TTC549 (cell line): ENCODE measurements around the gene FAM3B.
A peak's percentile ranks its signal among the peaks of the same experiment; 100 is the strongest.
"Not testable (repeated sequence)": the region's sequence is repeated elsewhere in the genome, so short reads cannot be mapped to it uniquely, and the experiment has no call there.

Experiments used
- FAIRE-seq: peaks from 2 replicates; lab custom pipeline; 2012; peaks lifted over from hg19 to GRCh38; lab: Jason Lieb, UNC

The FAM3B gene, protein sequence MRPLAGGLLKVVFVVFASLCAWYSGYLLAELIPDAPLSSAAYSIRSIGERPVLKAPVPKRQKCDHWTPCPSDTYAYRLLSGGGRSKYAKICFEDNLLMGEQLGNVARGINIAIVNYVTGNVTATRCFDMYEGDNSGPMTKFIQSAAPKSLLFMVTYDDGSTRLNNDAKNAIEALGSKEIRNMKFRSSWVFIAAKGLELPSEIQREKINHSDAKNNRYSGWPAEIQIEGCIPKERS

DNA sequence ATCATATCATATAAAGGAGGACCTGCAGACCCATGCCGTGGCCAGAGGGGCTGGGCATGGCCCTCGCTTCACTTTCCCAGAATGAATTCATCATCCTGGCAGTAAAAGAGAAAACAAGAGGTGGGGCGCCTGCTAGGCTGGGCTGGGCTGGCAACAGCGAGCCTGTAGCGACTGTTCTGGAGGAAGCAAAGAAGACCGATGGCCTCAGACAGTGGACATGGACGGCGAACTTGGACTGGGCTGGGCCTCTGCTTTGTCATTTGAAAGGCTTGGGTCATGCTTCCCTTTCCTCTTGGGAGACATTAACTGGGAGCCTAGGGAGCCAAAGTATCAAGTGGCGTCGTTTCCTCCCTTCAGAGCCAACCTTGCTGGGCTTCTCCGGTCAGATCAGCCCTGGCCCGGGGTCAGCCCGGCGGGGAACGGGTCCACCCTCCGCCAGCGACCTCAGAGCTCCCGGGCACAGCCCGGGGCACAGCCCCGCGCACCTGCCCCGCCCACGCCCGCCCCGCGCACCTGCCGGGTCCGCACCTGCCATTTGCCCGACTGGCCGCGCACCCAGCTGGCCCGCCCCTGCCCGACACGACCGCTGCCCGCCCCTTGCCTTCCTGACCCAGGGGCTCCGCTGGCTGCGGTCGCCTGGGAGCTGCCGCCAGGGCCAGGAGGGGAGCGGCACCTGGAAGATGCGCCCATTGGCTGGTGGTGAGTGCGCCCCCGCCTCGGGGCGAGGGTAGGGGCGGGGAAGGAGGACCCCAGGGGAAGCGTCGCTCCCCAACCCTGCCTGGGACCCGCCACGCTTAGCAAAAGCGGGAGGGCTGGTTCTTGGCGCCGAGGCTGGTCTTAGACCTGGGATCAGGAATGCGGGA is at the start of gene FAM3B:
FAM3B (plus strand) TSS at position 602 of the 863 bp plus-strand sequence; CDS start at position 681, 79 bp downstream.
- no peak for FAIRE-seq

DNA sequence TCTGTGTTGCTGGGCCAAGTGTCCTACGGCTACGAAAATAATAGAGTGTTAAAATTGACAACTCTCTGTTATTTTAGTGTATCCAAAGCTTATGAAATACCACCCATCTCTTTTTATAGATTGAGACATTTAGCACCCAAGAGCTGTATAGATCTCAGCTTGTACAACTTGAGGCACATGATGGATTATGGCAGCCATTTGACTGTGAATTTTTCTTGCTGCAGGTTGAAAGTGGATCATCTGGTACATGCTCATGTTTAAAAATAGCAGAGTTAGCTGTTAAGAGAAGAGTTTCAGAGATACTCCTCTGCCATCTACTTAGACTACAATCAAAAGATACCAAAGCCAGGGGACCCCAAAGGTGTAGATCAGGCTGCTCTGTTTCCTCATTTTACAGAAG is 49.3 kb upstream of the FAM3B start:
- FAIRE-seq = no peak

DNA sequence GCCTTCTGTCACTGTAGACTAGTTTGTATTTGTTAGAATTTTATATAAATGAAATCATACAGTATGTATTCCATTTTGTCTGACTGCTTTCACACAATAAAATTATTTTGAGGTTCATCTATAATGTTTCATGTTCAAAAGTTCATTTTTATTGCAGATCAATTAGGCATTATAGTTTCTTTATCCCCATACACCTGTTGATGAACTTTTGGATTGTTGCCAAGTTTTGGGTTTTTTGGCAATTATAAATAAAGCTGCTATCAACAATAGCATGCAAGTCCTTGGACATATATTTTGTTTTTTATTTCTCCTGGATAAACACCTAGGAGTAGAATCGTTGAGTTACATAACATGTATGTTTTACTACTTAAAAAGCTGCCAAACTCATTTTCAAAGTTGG is 47.1 kb upstream of the FAM3B start:
- no peak for FAIRE-seq

DNA sequence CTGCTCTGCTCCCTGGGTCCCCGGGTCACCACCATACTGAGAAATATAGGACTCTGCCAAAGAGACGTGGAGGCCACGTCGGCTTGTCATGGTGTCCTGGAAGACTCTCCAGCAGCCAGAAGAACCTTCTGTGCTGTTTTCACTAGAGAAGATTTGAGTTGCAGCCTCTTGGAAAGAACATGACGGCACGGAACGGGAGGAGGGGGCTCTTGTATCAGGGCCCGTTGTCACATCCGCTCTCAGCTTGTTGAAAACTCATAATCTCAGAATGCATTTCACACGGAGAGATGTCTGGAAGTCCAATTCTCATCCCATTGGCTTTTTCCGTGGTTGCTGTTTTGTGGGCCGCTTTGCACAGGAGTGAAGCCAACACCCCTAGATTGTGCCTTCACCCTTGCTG is 39.4 kb upstream of the FAM3B start:
- FAIRE-seq = no peak

DNA sequence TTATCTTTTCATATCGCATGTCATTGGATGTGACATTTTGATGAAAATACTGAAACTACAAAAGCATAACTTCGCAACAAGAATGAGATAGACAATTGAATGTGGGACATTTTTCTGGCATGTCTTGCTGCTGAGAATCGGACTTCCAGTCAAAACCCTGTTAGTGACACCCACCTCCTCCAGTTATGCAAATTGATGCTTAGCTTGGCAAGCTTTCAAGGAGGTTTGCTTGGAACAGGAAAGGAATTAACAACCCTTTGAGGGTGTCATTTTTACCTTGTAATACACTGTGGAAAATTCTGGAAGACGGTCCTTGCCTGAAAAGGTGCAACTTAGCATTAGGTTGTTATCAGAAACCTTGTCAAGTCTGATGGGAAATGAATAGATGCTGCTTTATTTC is 38.8 kb upstream of the FAM3B start:
- FAIRE-seq = no peak

GRCh38 chr21:41280115-41280919 is 36.3 kb upstream of the FAM3B start:
- FAIRE-seq = no peak

GRCh38 chr21:41282412-41282811 is 34.2 kb upstream of the FAM3B start:
- FAIRE-seq = no peak

GRCh38 chr21:41283211-41283818 is 33.3 kb upstream of the FAM3B start:
- FAIRE-seq = peak; percentile 91

DNA sequence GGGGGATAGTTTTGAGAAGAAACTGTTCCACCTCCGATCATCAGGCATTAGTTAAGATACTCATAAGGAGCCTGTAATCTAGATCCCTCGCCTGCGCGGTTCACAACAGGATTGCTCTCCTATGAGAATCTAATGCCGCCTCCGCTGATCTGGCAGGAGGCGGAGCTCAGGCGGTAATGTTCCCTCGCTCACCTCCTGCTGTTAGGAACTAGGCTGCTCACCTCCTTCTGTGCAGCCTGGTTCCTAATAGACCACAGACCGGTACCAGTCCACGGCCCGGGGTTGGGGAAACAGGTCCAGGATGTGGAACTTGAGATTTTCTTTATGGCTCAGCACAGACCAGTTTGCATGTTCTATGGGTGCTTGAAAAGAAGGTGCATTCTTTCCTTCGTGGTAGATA is 27.2 kb upstream of the FAM3B start:
- no peak for FAIRE-seq

- FAIRE-seq = no peak
These were observed 26.3 kb upstream of the FAM3B start for GRCh38 chr21:41290106-41290799.

DNA sequence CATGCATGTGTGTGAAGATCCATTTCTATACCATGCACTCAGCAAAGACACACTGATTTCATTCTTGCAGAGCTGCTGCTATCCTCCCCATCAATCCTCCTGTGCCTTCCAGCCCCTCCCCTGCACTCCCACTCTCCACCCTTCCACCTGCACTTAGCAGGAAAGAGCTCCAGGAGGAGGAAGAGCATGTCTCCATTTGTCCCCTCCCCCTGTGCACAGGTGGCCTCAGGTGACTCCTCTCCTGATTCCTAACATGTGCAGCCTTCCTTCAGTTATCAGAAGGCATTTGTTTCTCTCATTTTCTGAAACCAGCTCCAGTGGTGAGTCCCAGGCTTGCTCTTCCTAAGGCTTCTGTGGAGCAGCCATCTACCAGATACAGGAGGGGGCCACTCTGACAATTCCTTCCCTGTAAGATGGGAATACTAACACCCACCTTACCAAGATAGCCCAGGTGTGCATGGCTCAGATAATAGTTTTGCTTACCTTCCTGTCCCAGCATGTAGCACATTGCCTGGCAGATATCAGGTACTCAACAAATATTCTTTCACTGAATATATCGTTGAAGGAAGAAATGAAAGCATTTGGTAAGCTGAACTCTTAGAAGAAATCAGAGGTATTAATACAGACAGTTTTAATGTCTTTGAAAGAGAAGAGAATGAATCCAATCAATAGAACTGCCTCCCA is 21.9 kb upstream of the FAM3B start:
- no peak for FAIRE-seq

GRCh38 chr21:41295721-41296254 is 20.8 kb upstream of the FAM3B start:
- FAIRE-seq = no peak

- FAIRE-seq = no peak
These were observed 13.6 kb upstream of the FAM3B start for GRCh38 chr21:41302976-41303375.

DNA sequence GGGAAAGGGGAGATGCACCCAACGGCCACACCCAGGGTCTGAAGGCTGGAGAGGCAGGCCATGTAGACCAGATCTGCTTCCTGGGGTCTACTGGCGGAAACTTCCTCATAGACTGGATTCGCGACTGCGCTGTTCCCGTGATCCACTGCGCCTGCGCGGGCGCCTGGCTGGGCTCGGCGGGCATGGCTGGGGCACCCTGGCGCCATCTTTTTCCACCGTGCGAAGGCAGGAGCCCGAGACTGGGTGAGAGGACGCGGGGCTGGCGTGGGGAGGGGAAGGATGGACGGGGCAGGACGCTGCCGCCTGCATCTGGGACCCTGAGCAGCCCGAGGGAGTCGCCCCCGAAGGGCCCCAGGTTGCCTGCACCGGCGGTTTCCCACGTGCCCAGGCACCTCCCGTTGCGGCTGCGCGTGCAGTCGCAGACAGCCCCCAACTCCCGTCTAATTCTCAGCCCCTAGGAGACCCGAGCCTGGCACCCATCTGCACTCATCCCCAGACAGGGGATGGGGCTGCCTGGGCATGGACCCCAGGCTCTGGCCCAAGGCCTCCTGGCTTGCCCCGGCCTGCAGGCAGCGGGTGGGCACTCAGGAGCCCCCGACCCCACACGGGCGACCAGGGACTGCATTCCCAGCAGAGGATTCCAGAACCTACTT is 12.4 kb upstream of the FAM3B start:
- no peak for FAIRE-seq

GRCh38 chr21:41307219-41307618 is 9.4 kb upstream of the FAM3B start:
- FAIRE-seq = no peak

DNA sequence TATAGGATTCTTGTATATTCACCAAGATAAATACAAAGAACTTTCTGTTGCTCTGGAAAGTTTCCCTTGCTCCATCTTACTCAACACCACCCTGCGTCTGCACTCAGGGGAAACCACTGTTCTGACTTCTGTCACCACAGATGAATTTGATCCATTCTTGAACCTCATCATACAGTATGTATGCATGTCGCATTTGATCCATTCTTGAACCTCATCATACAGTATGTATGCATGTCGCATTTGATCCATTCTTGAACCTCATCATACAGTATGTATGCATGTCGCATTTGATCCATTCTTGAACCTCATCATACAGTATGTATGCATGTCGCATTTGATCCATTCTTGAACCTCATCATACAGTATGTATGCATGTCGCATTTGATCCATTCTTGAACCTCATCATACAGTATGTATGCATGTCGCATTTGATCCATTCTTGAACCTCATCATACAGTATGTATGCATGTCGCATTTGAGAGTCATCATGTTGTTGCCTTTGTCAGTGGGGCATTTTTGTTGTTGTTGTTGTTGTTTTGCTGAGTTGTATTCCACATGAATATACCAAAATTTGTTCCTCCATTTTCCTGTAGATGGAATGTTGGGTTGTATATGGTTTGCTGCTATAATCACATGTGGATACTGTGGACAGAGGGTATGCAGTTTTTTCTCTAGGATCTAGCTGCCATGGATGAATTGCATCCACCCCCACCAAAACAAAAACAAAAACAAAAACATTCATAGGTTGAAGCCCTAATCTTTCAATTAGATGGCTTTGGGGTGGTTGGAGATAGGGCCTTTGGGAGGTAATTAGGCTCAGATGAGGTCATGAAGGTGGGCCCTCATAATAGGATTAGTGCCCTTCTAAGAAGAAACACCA is 3.1 kb upstream of the FAM3B start:
- FAIRE-seq = not testable (repeated sequence)

- FAIRE-seq = no peak
These were observed 875 bp upstream of the FAM3B start for GRCh38 chr21:41315726-41316125.

GRCh38 chr21:41317063-41317392 is 427 bp downstream of the FAM3B start:
- FAIRE-seq = no peak

DNA sequence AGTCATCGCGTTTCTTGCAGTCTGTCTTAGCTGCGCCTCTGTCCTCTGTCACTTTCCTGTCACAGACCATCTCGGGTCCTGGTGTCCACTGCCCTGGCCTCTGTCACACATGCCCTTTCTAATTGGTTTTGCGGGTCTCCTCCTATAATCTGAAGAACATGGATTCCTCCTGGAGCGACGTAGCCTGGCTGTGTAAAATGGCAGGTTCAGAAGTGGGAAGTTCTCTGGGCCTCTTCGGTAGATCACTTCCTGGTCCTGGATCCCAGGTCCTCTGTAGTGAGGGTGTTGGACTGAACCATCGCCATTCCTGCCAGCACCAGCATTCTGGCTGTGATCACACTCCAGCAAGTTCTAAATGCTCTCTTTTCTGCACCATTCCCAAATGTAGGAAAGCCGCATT is 857 bp downstream of the FAM3B start:
- FAIRE-seq = no peak

DNA sequence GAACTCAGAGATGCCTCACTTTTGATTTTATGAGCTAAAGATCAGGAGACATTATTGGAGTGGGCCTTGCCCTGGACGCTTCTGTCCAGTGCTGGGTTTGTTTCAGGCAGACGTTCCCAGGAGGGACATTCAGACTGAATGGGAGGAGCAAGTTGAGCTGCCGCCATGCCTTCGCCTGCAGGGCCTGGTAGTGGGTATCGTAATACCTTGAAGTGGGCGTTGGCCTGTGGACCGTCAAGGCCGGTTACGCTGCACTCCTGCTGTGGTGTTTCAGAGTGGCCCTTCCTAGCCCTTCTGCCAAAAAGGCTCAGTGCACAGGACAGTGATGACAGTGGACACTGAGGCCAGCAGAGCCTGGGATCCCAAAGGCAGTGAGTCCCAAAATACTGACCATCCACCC is 1.6 kb downstream of the FAM3B start:
- no peak for FAIRE-seq
